Activated naive CD4-positive, alpha-beta T cell treated with anti-CD3 and anti-CD28 coated beads for 36 hours (primary cell): ENCODE results near the gene HECTD2. TPM values are rescaled to one million over a fixed set of nuclear protein-coding genes. Genes with fewer than 3 reads are reported as not detected.
"Not testable (repeated sequence)": the region's sequence is repeated elsewhere in the genome, so short reads cannot be mapped to it uniquely, and the experiment has no call there.

Experiments
- CTCF ChIA-PET: fragments of 350-600 bp; sonication (Branson Sonifier 250); formaldehyde crosslinking; loops from one replicate; lab custom pipeline; 2021; ENCODE audit warnings: antibody characterized with exemption; lab: Charles Lee
- DNase-seq: peaks from one replicate; pipeline ENCODE4 v3.0.0-alpha.2; 2020
- H3K27ac Mint-ChIP-seq: one replicate; pipeline ENCODE4 v1.8.0; 2021; ENCODE audit warnings: mild to moderate bottlenecking, mixed read lengths
- H3K27me3 Mint-ChIP-seq: one replicate; pipeline ENCODE4 v1.8.0; 2021; ENCODE audit warnings: low read depth, mixed read lengths
- H3K36me3 Mint-ChIP-seq: one replicate; pipeline ENCODE4 v1.8.0; 2021; ENCODE audit warnings: low read depth, mixed read lengths
- H3K4me1 Mint-ChIP-seq: one replicate; pipeline ENCODE4 v1.8.0; 2021; ENCODE audit warnings: low read depth, mixed read lengths
- H3K4me3 Mint-ChIP-seq: one replicate; pipeline ENCODE4 v1.8.0; 2021; ENCODE audit warnings: mild to moderate bottlenecking, moderate library complexity, mixed read lengths
- H3K9me3 Mint-ChIP-seq: one replicate; pipeline ENCODE4 v1.8.0; 2021; ENCODE audit warnings: mixed read lengths
- intact Hi-C: fragments of 100-400 bp; cut with micrococcal nuclease; formaldehyde crosslinking; loops from one replicate; pipeline ENCODE4 v1.15.1; 2023
- total RNA-seq, 2 experiments: library from RNA; stranded (reverse); gene quantifications; one replicate each; pipeline ENCODE4 v1.2.3, GENCODE V29; 2021

Gene HECTD2
- total RNA-seq, 2 experiments from 2014 or later = 2.3 to 3.1 TPM

GRCh38 chr10:91551856-91552255 is 141.7 kb downstream of the HECTD2 start:
- Mint-ChIP-seq H3K4me1 (no peaks in the 10 kb centered on the region), H3K27ac (no peak overlapping the region), H3K27me3 (no peaks in the 10 kb centered on the region), H3K4me3 (no peak overlapping the region), H3K36me3 (no peaks in the 10 kb centered on the region), H3K9me3 (no peaks in the 10 kb centered on the region)
- DNase-seq = peak; percentile 26
- CTCF ChIA-PET = interaction anchor here (0.5 to 3.0 kb wide), 8 partner anchors 72 to 361 kb away, joined by 3 to 14 read pairs (median 4); no protein-coding TSS in a partner anchor
- intact Hi-C loops = loop anchor here (1.0 to 2.0 kb wide), 4 partner anchors 83 to 361 kb away; no protein-coding TSS in a partner anchor

- intact Hi-C loops = loop anchor here (1.0 to 2.0 kb wide), 4 partner anchors 83 to 360 kb away; no protein-coding TSS in a partner anchor
- Mint-ChIP-seq H3K36me3 (no peaks in the 10 kb centered on the region), H3K4me3 (no peak overlapping the region), H3K9me3 (no peaks in the 10 kb centered on the region), H3K4me1 (no peaks in the 10 kb centered on the region), H3K27ac (no peak overlapping the region), H3K27me3 (no peaks in the 10 kb centered on the region)
- CTCF ChIA-PET = interaction anchor here (0.5 to 3.0 kb wide), 7 partner anchors 82 to 360 kb away, joined by 3 to 14 read pairs (median 3); no protein-coding TSS in a partner anchor
- peak; percentile 10 for DNase-seq
Observed at GRCh38 chr10:91552274-91553095, 142.3 kb downstream of the HECTD2 start.

GRCh38 chr10:91555455-91555854 is 145.3 kb downstream of the HECTD2 start:
- DNase-seq = no peak
- intact Hi-C loops = no loop called here
- Mint-ChIP-seq H3K4me3 (no peak overlapping the region), H3K27me3 (no peaks in the 10 kb centered on the region), H3K4me1 (no peaks in the 10 kb centered on the region), H3K36me3 (no peaks in the 10 kb centered on the region), H3K27ac (no peak overlapping the region), H3K9me3 (no peaks in the 10 kb centered on the region)
- CTCF ChIA-PET = no interaction called here

- H3K4me3 Mint-ChIP-seq = no peak overlapping the region
- peaks cover 3% of the 10 kb centered on the region for H3K27me3 Mint-ChIP-seq
- no peaks in the 10 kb centered on the region for H3K36me3 Mint-ChIP-seq
- no peaks in the 10 kb centered on the region for H3K4me1 Mint-ChIP-seq
- CTCF ChIA-PET = interaction anchor here (0.8 kb wide), 1 partner anchor 79 kb away, joined by 3 read pairs; no protein-coding TSS in a partner anchor
- no peak for DNase-seq
- intact Hi-C loops = loop anchor here (2.0 kb wide), 1 partner anchor 138 kb away; no protein-coding TSS in a partner anchor
- H3K9me3 Mint-ChIP-seq = no peaks in the 10 kb centered on the region
- no peak overlapping the region for H3K27ac Mint-ChIP-seq
Observed at GRCh38 chr10:91556691-91557566, 146.8 kb downstream of the HECTD2 start.

GRCh38 chr10:91557651-91558111 is 147.5 kb downstream of the HECTD2 start:
- CTCF ChIA-PET = no interaction called here
- Mint-ChIP-seq H3K4me3 (no peak overlapping the region), H3K9me3 (no peaks in the 10 kb centered on the region), H3K4me1 (no peaks in the 10 kb centered on the region), H3K36me3 (no peaks in the 10 kb centered on the region), H3K27ac (no peak overlapping the region), H3K27me3 (peaks cover 8% of the 10 kb centered on the region)
- DNase-seq = no peak
- intact Hi-C loops = loop anchor here (2.0 kb wide), 1 partner anchor 137 kb away; no protein-coding TSS in a partner anchor

GRCh38 chr10:91558473-91558872 is 148.3 kb downstream of the HECTD2 start:
- H3K27ac Mint-ChIP-seq = no peak overlapping the region
- intact Hi-C loops = no loop called here
- CTCF ChIA-PET = no interaction called here
- peaks cover 8% of the 10 kb centered on the region for H3K27me3 Mint-ChIP-seq
- no peak for DNase-seq
- H3K36me3 Mint-ChIP-seq = no peaks in the 10 kb centered on the region
- no peaks in the 10 kb centered on the region for H3K9me3 Mint-ChIP-seq
- H3K4me3 Mint-ChIP-seq = no peak overlapping the region
- no peaks in the 10 kb centered on the region for H3K4me1 Mint-ChIP-seq

GRCh38 chr10:91559169-91559568 is 149.0 kb downstream of the HECTD2 start:
- Mint-ChIP-seq H3K4me3 (no peak overlapping the region), H3K36me3 (no peaks in the 10 kb centered on the region), H3K27me3 (peaks cover 8% of the 10 kb centered on the region), H3K9me3 (no peaks in the 10 kb centered on the region), H3K27ac (no peak overlapping the region), H3K4me1 (no peaks in the 10 kb centered on the region)
- CTCF ChIA-PET = no interaction called here
- no peak for DNase-seq
- intact Hi-C loops = no loop called here

- Mint-ChIP-seq H3K9me3 (no peaks in the 10 kb centered on the region), H3K36me3 (no peaks in the 10 kb centered on the region), H3K4me3 (no peak overlapping the region), H3K27me3 (peaks cover 8% of the 10 kb centered on the region), H3K4me1 (no peaks in the 10 kb centered on the region), H3K27ac (no peak overlapping the region)
- DNase-seq = no peak
- intact Hi-C loops = no loop called here
- CTCF ChIA-PET = no interaction called here
Observed at GRCh38 chr10:91559750-91560149, 149.6 kb downstream of the HECTD2 start.

- H3K9me3 Mint-ChIP-seq, H3K27me3 Mint-ChIP-seq, H3K4me3 Mint-ChIP-seq, H3K27ac Mint-ChIP-seq, DNase-seq, CTCF ChIA-PET, H3K36me3 Mint-ChIP-seq, H3K4me1 Mint-ChIP-seq, intact Hi-C loops: not testable (repeated sequence)
Observed at GRCh38 chr10:91560827-91561226, 150.7 kb downstream of the HECTD2 start.

GRCh38 chr10:91562839-91563581 is 152.9 kb downstream of the HECTD2 start:
- Mint-ChIP-seq H3K4me3 (no peak overlapping the region), H3K27me3 (peaks cover 8% of the 10 kb centered on the region), H3K27ac (no peak overlapping the region), H3K9me3 (no peaks in the 10 kb centered on the region), H3K4me1 (no peaks in the 10 kb centered on the region), H3K36me3 (no peaks in the 10 kb centered on the region)
- DNase-seq = no peak
- CTCF ChIA-PET = no interaction called here
- intact Hi-C loops = no loop called here

- CTCF ChIA-PET = no interaction called here
- no peak for DNase-seq
- no peaks in the 10 kb centered on the region for H3K36me3 Mint-ChIP-seq
- no peak overlapping the region for H3K27ac Mint-ChIP-seq
- no peak overlapping the region for H3K4me3 Mint-ChIP-seq
- H3K4me1 Mint-ChIP-seq = no peaks in the 10 kb centered on the region
- intact Hi-C loops = no loop called here
- no peaks in the 10 kb centered on the region for H3K9me3 Mint-ChIP-seq
- peaks cover 8% of the 10 kb centered on the region for H3K27me3 Mint-ChIP-seq
Observed at GRCh38 chr10:91564026-91564425, 153.9 kb downstream of the HECTD2 start.
